Tongue (tissue), 2 donors: ENCODE data around the gene ZNF765. TPM values are rescaled to one million over a fixed set of nuclear protein-coding genes. Genes with fewer than 3 reads are reported as not detected.
"Not testable (repeated sequence)": the region's sequence is repeated elsewhere in the genome, so short reads cannot be mapped to it uniquely, and the experiment has no call there.

Source experiments
- DNase-seq: peaks from one replicate; pipeline ENCODE4 v3.0.0-alpha.2; 2015
- total RNA-seq: library from RNA; depleted of rRNA; stranded (reverse); fragments of >200 nt; gene quantifications from one replicate; pipeline ENCODE4 v1.2.3, GENCODE V29; 2014

ZNF765 gene
- total RNA-seq, 1 donor from 2014 or later: 18.5 TPM

- no peak for DNase-seq
Measured at GRCh38 chr19:53422551-53422950, 27.6 kb downstream of the ZNF765 start.

- DNase-seq: not testable (repeated sequence)
Measured at GRCh38 chr19:53423074-53423473, 28.1 kb downstream of the ZNF765 start.

- peak; percentile 45 for DNase-seq
Measured at GRCh38 chr19:53423680-53424079, 28.7 kb downstream of the ZNF765 start.

GRCh38 chr19:53424968-53425597 is 30.1 kb downstream of the ZNF765 start:
- peak; percentile 89 for DNase-seq

GRCh38 chr19:53431399-53432087 is 36.6 kb downstream of the ZNF765 start, which contains the start of gene ZNF761:
Gene ZNF761 (plus strand): TSS chr19:53431984. CDS start chr19:53447269, 15,285 bp downstream.
- DNase-seq: peak; percentile 97

- peak; percentile 16 for DNase-seq
Measured at GRCh38 chr19:53432088-53432661, 37.2 kb downstream of the ZNF765 start.

GRCh38 chr19:53443809-53444208 is 48.9 kb downstream of the ZNF765 start:
- DNase-seq: not testable (repeated sequence)

- not testable (repeated sequence) for DNase-seq
Measured at GRCh38 chr19:53447196-53447595, 52.2 kb downstream of the ZNF765 start.

- DNase-seq: no peak
Measured at GRCh38 chr19:53455828-53456227, 60.9 kb downstream of the ZNF765 start.

- not testable (repeated sequence) for DNase-seq
Measured at GRCh38 chr19:53460131-53460721, 65.3 kb downstream of the ZNF765 start.

GRCh38 chr19:53461866-53462265 is 66.9 kb downstream of the ZNF765 start:
- no peak for DNase-seq

- peak; percentile 35 for DNase-seq
Measured at GRCh38 chr19:53462861-53463260, 67.9 kb downstream of the ZNF765 start.

- peak; percentile 83 for DNase-seq
Measured at GRCh38 chr19:53463263-53463662, 68.3 kb downstream of the ZNF765 start.

- DNase-seq: peak; percentile 11
Measured at GRCh38 chr19:53466726-53467484, 72.0 kb downstream of the ZNF765 start.

GRCh38 chr19:53467485-53468262 is 72.7 kb downstream of the ZNF765 start, which contains the start of gene ZNF813:
Gene ZNF813 (plus strand): TSS chr19:53467733. CDS start chr19:53483823, 16,090 bp downstream.
- DNase-seq: peak; percentile 96

GRCh38 chr19:53468628-53469027 is 73.7 kb downstream of the ZNF765 start:
- DNase-seq: not testable (repeated sequence)

- no peak for DNase-seq
Measured at GRCh38 chr19:53471916-53472315, 77.0 kb downstream of the ZNF765 start.

GRCh38 chr19:53474832-53475231 is 79.9 kb downstream of the ZNF765 start:
- DNase-seq: not testable (repeated sequence)

GRCh38 chr19:53475470-53475869 is 80.5 kb downstream of the ZNF765 start:
- not testable (repeated sequence) for DNase-seq
